GM10266 (cell line): ENCODE results near the gene LDHAL6A.

ENCODE experiments used
- DNase-seq: peaks from one replicate; pipeline ENCODE4 v3.0.0; 2012; ENCODE audit errors: extremely low spot score
- TF ChIP-seq, protein P1 (sequence below): IDR thresholded peaks from 2 replicates; pipeline ENCODE4 v1.5.1; 2012; ENCODE audit warnings: mild to moderate bottlenecking, low read depth; ENCODE audit not compliant: control insufficient read depth, insufficient read depth; ENCODE audit errors: missing control alignments

Gene LDHAL6A

GRCh38 chr11:18463439-18463838 lies 7.8 kb downstream of the LDHAL6A start:
- DNase-seq, result no peak
- TF ChIP-seq, protein P1, sequence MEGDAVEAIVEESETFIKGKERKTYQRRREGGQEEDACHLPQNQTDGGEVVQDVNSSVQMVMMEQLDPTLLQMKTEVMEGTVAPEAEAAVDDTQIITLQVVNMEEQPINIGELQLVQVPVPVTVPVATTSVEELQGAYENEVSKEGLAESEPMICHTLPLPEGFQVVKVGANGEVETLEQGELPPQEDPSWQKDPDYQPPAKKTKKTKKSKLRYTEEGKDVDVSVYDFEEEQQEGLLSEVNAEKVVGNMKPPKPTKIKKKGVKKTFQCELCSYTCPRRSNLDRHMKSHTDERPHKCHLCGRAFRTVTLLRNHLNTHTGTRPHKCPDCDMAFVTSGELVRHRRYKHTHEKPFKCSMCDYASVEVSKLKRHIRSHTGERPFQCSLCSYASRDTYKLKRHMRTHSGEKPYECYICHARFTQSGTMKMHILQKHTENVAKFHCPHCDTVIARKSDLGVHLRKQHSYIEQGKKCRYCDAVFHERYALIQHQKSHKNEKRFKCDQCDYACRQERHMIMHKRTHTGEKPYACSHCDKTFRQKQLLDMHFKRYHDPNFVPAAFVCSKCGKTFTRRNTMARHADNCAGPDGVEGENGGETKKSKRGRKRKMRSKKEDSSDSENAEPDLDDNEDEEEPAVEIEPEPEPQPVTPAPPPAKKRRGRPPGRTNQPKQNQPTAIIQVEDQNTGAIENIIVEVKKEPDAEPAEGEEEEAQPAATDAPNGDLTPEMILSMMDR, result no peak

DNA sequence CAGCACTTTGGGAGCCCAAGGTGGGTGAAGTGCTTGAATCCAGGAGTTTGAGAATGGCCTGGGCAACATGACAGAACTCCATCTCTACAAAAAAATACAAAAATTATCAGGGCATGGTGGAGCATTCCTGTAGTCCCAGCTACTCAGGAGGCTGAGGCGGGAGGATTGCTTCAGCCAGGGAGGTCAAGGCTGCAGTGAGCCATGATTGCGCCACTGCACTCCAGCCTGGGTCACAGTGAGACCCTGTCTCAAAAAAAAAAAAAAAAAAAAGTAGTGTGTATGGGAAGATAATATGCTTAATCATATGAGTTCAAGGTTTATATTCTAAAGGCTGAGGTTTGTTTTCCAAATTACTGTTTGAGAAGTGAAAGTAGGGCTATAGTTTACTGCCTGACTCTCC lies 10.7 kb downstream of the LDHAL6A start:
- no peak for DNase-seq
- TF ChIP-seq, protein P1, result no peak

DNA sequence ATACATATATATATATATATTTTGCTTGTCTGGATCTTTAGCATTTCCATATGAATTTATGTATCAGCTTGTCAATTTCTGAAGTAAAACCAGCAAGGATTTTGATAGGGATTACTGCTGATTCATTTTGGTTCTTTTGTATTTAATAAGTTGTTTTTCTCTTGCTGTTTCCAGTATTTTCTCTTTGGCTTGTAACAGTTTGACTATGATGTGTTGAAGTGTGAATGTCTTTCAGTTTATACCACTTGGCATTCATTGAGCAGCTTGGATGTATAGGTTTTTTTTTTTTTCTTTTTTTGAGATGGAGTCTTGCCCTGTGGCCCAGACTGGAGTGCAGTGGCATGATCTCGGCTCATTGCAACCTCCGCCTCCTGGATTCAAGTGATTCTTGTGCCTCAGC lies 12.4 kb downstream of the LDHAL6A start:
- TF ChIP-seq, protein P1, result no peak
- DNase-seq, result no peak

DNA sequence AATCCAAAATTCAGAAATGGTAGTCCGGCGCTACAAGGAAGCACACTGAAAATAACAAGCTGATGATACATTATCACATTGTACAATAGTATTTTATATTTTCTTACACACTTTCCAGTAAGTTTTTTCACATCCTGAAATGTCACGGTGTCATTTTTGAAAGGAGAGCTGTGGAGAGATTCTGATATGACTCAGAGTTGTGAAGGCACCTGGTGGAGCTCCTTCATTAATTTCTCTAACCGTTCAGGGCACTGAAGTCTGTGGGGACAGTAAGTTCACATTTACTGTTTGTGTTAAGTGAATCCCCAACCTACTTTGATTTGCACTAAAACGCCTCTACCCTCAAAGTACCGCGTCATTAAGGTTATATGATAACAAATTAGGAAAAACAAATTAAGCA lies 13.3 kb downstream of the LDHAL6A start:
- TF ChIP-seq, protein P1, result no peak
- DNase-seq, result no peak

DNA sequence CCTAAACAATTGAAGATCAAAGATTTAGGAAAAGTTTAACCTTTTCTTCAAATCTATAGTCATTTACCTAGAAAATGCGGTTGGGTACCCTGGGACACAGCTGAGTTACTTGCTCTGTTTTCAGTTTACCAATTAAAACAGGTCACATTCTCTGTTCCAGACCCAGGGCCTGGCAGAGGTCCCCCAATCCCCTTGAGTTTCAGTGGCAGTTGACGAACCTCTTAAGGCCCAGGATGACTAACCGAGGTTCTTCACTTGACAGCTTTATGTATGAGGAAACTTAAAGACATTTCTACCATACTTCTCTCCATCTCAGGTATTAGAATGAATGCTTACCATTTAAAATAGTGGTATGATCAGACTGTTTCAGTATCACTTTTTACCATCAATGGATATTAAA lies 16.3 kb downstream of the LDHAL6A start:
- TF ChIP-seq, protein P1, result no peak
- DNase-seq, result no peak

DNA sequence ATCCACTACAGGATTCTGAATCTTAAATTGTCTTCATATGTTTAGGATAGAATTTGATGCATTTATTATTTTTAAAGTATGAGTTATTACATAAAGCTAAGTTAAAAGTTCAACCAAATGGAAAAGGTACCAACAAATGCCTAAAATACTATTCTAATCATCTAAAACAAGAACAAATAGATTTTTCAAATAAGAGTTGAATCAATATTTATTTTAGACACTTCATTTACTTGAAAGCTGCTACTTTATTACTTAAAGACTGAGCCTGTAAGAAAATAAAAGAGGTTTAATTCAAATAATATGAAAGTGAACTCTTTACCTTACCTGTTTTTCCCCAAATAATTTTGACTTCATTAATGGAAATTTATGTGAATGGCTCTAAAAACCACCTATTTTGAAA lies 16.9 kb downstream of the LDHAL6A start:
- DNase-seq, result no peak
- TF ChIP-seq, protein P1, result no peak

DNA sequence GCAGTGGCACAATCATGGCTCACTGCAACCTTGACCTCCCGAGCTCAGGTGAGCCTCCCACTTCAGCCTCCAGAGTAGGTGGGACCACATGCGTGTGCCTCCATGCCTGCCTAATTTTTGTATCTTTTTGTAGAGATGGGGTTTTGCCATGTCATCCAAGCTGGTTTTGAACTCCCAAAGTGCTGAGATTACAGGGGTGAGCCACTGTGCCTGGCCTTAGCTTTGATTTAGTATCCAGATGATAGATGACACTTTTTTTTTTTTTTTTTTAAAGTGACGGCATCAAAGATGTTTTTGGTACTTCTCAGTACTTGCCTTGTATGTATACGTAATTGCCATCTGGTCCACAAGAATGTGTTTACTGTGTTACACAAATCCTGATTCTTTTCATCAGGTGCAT lies 23.4 kb downstream of the LDHAL6A start:
- TF ChIP-seq, protein P1, result no peak
- DNase-seq, result no peak
